Chondrocyte (in vitro differentiated cells): ENCODE data around the gene CDPF1. TPM values are rescaled to one million over a fixed set of nuclear protein-coding genes. Genes with fewer than 3 reads are reported as not detected.

Source experiments
- DNase-seq: peaks from one replicate; pipeline ENCODE4 v3.0.0; 2021; ENCODE audit warnings: mixed read lengths, low spot score
- H3K27ac Mint-ChIP-seq: one replicate; pipeline ENCODE4 v1.8.0; 2021; ENCODE audit warnings: mild to moderate bottlenecking, moderate library complexity, mixed read lengths; ENCODE audit not compliant: unreplicated experiment
- H3K27me3 Mint-ChIP-seq: 2 replicates; pipeline ENCODE4 v1.8.0; 2021; ENCODE audit warnings: low read depth, mixed read lengths
- H3K36me3 Mint-ChIP-seq: 2 replicates; pipeline ENCODE4 v1.8.0; 2021; ENCODE audit warnings: low read depth, mixed read lengths
- H3K4me1 Mint-ChIP-seq: 2 replicates; pipeline ENCODE4 v1.8.0; 2021; ENCODE audit warnings: low read depth, mild to moderate bottlenecking, mixed read lengths
- H3K4me3 Mint-ChIP-seq: one replicate; pipeline ENCODE4 v1.8.0; 2021; ENCODE audit warnings: mild to moderate bottlenecking, moderate library complexity, mixed read lengths; ENCODE audit not compliant: unreplicated experiment
- H3K9me3 Mint-ChIP-seq: 2 replicates; pipeline ENCODE4 v1.8.0; 2021; ENCODE audit warnings: low read depth, mixed read lengths
- CTCF ChIP-seq: fragments of 200-600 bp; sonication (generic); IDR thresholded peaks from 2 replicates; pipeline ENCODE4 v1.5.0; 2021; ENCODE audit warnings: antibody characterized with exemption, mild to moderate bottlenecking, moderate library complexity
- total RNA-seq: library from RNA; stranded (reverse); gene quantifications from 3 replicates; pipeline ENCODE4 v1.2.1, GENCODE V29; 2021

CDPF1 gene
- total RNA-seq, 1 donor from 2014 or later = 9.9 TPM

DNA sequence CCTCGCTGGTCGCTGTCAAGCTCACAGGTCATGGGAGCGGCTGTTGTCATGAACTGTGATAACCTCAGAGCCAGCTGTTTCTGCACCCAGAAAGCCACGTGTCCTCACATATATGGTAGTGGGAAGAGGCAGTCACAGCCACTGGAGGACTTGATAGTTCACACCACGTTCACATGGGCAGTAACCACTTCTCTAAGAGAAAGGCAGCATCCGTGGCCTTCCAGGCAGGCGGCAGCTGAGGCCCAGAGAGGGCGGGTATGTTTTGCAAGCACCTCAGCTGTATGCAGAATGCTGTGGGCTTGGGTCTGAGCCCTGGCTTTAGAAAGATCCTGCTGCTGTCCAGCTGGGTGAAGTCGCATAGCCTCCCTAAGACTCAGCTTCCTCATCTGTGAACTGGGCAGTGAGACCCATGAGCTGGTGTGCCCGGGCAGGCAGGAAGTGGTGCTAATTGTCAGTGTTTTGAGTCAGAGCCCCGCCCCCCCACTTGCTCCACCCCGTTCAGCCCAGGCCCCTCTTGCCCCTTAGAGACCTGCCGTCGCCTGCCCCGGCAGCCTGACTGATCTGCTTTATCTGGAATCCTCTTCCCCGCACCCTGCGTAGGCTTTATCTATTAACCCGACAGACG is 31.0 kb upstream of the CDPF1 start:
- Mint-ChIP-seq H3K9me3 (no peaks in the 10 kb centered on the region), H3K27ac (no peak overlapping the region), H3K4me1 (no peaks in the 10 kb centered on the region), H3K4me3 (no peak overlapping the region), H3K36me3 (peaks cover 36% of the 10 kb centered on the region), H3K27me3 (no peaks in the 10 kb centered on the region)
- no peak for TF ChIP-seq CTCF
- DNase-seq = no peak

GRCh38 chr22:46280063-46280817 is 30.1 kb upstream of the CDPF1 start:
- H3K4me3 Mint-ChIP-seq = no peak overlapping the region
- H3K36me3 Mint-ChIP-seq = peaks cover 37% of the 10 kb centered on the region

DNA sequence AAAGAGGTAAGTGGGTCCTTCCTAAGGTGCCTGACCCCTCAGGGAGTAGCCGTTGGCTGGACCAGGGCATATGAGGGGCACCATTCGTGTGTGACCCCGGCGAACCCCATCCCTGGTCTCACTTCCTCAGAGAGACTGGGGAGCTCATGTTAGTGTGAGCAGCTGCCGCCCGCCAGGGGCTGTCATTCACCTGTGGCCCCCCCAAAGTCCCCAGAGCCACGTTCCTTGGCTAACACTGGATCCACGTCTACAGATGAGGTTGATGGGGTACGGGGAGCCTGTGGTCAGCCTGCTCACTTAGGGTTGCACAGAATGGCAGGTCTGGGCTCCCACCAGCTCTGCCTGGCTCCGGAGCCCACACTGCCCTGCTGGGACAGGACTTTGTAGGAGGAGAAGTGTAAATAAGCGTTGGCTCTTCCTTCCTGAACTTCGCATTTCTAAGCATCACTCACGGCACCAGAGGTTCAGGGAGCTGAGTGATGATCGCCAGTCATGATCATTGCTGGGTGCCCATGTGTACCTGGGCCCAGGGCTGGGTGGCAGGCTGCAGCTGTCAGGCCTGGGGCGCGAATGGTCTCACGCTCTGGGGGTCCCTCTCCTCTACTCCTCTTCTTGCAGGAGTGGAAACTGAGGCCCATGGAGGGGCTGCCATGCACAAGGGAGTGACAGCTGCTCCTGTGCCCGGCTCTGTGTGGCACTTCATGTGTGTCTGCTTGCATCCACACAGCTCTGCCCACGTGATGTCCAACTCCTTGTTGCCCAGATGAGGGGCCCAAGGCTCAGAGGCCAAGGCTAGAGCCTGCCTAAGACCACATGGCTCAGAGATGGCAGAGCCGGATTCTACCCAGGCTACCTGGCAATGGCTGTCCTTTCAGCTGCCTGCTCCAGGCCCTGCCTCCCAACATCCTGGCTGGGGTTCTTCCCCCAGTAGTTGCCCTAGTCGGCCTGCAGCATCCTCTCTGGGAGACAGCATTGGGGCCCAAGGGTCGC is 28.9 kb upstream of the CDPF1 start:
- no peaks in the 10 kb centered on the region for H3K9me3 Mint-ChIP-seq
- peaks cover 29% of the 10 kb centered on the region for H3K36me3 Mint-ChIP-seq
- H3K4me1 Mint-ChIP-seq = no peaks in the 10 kb centered on the region
- TF ChIP-seq CTCF = no peak
- no peak overlapping the region for H3K27ac Mint-ChIP-seq
- no peak for DNase-seq
- no peak overlapping the region for H3K4me3 Mint-ChIP-seq
- no peaks in the 10 kb centered on the region for H3K27me3 Mint-ChIP-seq

More at GRCh38 chr22:46280063-46280817, 30.1 kb upstream of the CDPF1 start:
- Mint-ChIP-seq H3K27me3 (no peaks in the 10 kb centered on the region), H3K9me3 (no peaks in the 10 kb centered on the region), H3K27ac (no peak overlapping the region), H3K4me1 (no peaks in the 10 kb centered on the region)
- no peak for DNase-seq
- no peak for TF ChIP-seq CTCF

GRCh38 chr22:46276563-46276962 is 26.5 kb upstream of the CDPF1 start:
- H3K27ac Mint-ChIP-seq = no peak overlapping the region
- DNase-seq = no peak
- no peaks in the 10 kb centered on the region for H3K4me1 Mint-ChIP-seq
- H3K27me3 Mint-ChIP-seq = no peaks in the 10 kb centered on the region
- no peaks in the 10 kb centered on the region for H3K9me3 Mint-ChIP-seq
- no peak for TF ChIP-seq CTCF
- peaks cover 25% of the 10 kb centered on the region for H3K36me3 Mint-ChIP-seq
- no peak overlapping the region for H3K4me3 Mint-ChIP-seq
